SK-N-SH (cell line): ENCODE results near the gene COBL. TPM values are rescaled to one million over a fixed set of nuclear protein-coding genes. Genes with fewer than 3 reads are reported as not detected.

ENCODE experiments used
- CTCF ChIA-PET: fragments of 300-600, 350-600 bp; formaldehyde crosslinking; extraction: SDS; loops from one replicate; lab custom pipeline; 2021; lab: Yijun Ruan, JAX
- POLR2A ChIA-PET: fragments of 350-600 bp; sonication (Branson Sonifier 250); formaldehyde crosslinking; extraction: SDS; loops from one replicate; lab custom pipeline; 2020; ENCODE audit warnings: antibody characterized with exemption, inconsistent platforms; lab: Yijun Ruan, JAX
- DNase-seq: peaks from one replicate; pipeline ENCODE4 v3.0.0; 2012
- H2AFZ ChIP-seq: fragments of 200-600 bp; sonication (generic); 2 replicates; pipeline ENCODE4 v1.8.1; 2016; ENCODE audit warnings: antibody characterized with exemption, mild to moderate bottlenecking, low read depth
- H3F3A ChIP-seq: fragments of 200-600 bp; sonication (generic); replicated peaks from 2 replicates; pipeline ENCODE3; 2016; ENCODE audit warnings: antibody characterized with exemption, mild to moderate bottlenecking; ENCODE audit not compliant: insufficient read depth
- H3K27ac ChIP-seq, 2 experiments: fragments of 200-500 bp in 1 of 2; fragments of 200-600 bp in 1 of 2; sonication (Bioruptor generic) in 1 of 2; sonication (generic), shearing (Covaris generic) in 1 of 2; 2 replicates each; pipeline versions ENCODE4 v1.5.1 to v1.6.1; 2014 to 2016; ENCODE audit warnings: low read depth in 2 of 2, inconsistent platforms in 1 of 2, low read length in 1 of 2, mild to moderate bottlenecking in 1 of 2, mixed read lengths in 1 of 2
- H3K27me3 ChIP-seq: fragments of 200-600 bp; sonication (generic), shearing (Covaris generic); 2 replicates; pipeline ENCODE4 v1.6.1; 2016; ENCODE audit warnings: mixed run types; ENCODE audit not compliant: insufficient read depth
- H3K36me3 ChIP-seq, 2 experiments: fragments of 200-500 bp in 1 of 2; fragments of 200-600 bp in 1 of 2; sonication (Bioruptor generic) in 1 of 2; sonication (generic) in 1 of 2; replicated peaks in 1 of 2; 2 replicates each; pipeline versions ENCODE3 to v1.5.1; 2014 to 2016; ENCODE audit warnings: low read length in 1 of 2, mild to moderate bottlenecking in 1 of 2; ENCODE audit not compliant: insufficient read depth in 2 of 2, control insufficient read depth in 1 of 2
- H3K4me1 ChIP-seq, 2 experiments: fragments of 200-500 bp in 1 of 2; fragments of 200-600 bp in 1 of 2; sonication (Bioruptor generic) in 1 of 2; sonication (generic), shearing (Covaris generic) in 1 of 2; 2 replicates each; pipeline versions ENCODE4 v1.5.1 to v1.6.1; 2014 to 2016; ENCODE audit warnings: low read depth in 1 of 2, low read length in 1 of 2, mixed run types in 1 of 2; ENCODE audit not compliant: insufficient read depth in 2 of 2, control insufficient read depth in 1 of 2
- H3K4me2 ChIP-seq: fragments of 200-600 bp; sonication (generic), shearing (Covaris generic); 2 replicates; pipeline ENCODE4 v1.6.1; 2017; ENCODE audit warnings: mixed run types
- H3K4me3 ChIP-seq, 2 experiments: fragments of 200-500 bp in 1 of 2; fragments of 200-600 bp in 1 of 2; sonication (Bioruptor generic) in 1 of 2; sonication (generic), shearing (Covaris generic) in 1 of 2; 2 replicates each; pipeline versions ENCODE4 v1.5.1 to v1.8.1; 2014 to 2016; ENCODE audit warnings: low read depth in 2 of 2, inconsistent platforms in 1 of 2, low read length in 1 of 2, mild to moderate bottlenecking in 1 of 2, mixed read lengths in 1 of 2, moderate library complexity in 1 of 2
- H3K79me2 ChIP-seq: fragments of 200-600 bp; sonication (generic); 2 replicates; pipeline ENCODE4 v1.8.1; 2017; ENCODE audit warnings: mild to moderate bottlenecking; ENCODE audit not compliant: insufficient read depth
- H3K9ac ChIP-seq: fragments of 200-600 bp; sonication (generic); 2 replicates; pipeline ENCODE4 v1.6.1; 2017; ENCODE audit warnings: mixed run types
- H3K9me2 ChIP-seq: fragments of 200-600 bp; sonication (generic); 2 replicates; pipeline ENCODE4 v1.6.1; 2017; ENCODE audit warnings: mixed run types
- H3K9me3 ChIP-seq: fragments of 200-600 bp; sonication (generic); 2 replicates; pipeline ENCODE4 v1.6.1; 2017; ENCODE audit warnings: mixed run types, mild to moderate bottlenecking, moderate library complexity
- H4K20me1 ChIP-seq: fragments of 200-600 bp; sonication (generic); 2 replicates; pipeline ENCODE4 v1.6.1; 2017; ENCODE audit warnings: mild to moderate bottlenecking, mixed run types; ENCODE audit not compliant: insufficient read depth
- EP300 ChIP-seq, 2 experiments: IDR thresholded peaks; 2 replicates each; pipeline versions ENCODE4 v1.4.0 to v1.6.1; 2012; ENCODE audit warnings: borderline replicate concordance in 1 of 2, low read depth in 1 of 2, low read length in 1 of 2
- EZH2phosphoT487 ChIP-seq: fragments of 200-600 bp; sonication (generic); IDR thresholded peaks from 2 replicates; pipeline ENCODE4 v1.6.1; 2017; ENCODE audit warnings: low read depth, mixed run types, mild to moderate bottlenecking, antibody characterized with exemption, moderate library complexity, borderline replicate concordance
- FOSL2 ChIP-seq: IDR thresholded peaks from 2 replicates; pipeline ENCODE4 v1.4.0; 2012; ENCODE audit warnings: low read depth, mild to moderate bottlenecking, moderate library complexity, borderline replicate concordance
- GATA2 ChIP-seq: sonication (generic); formaldehyde crosslinking; IDR thresholded peaks from 2 replicates; pipeline ENCODE4 v1.5.0; 2020; ENCODE audit warnings: mild to moderate bottlenecking, missing genetic modification reagents
- JUND ChIP-seq: IDR thresholded peaks from 2 replicates; pipeline ENCODE4 v1.4.0; 2012
- NFIC ChIP-seq: IDR thresholded peaks from 2 replicates; pipeline ENCODE4 v1.4.0; 2012; ENCODE audit warnings: borderline replicate concordance
- NRF1 ChIP-seq: IDR thresholded peaks from 2 replicates; pipeline ENCODE4 v1.6.1; 2012; ENCODE audit warnings: low read depth, mild to moderate bottlenecking, low read length
- POLR2AphosphoS5 ChIP-seq: IDR thresholded peaks from 2 replicates; pipeline ENCODE4 v1.6.1; 2012; ENCODE audit warnings: low read depth, low read length
- RCOR1 ChIP-seq: fragments of 150-350 bp; IDR thresholded peaks from 2 replicates; pipeline ENCODE4 v1.6.1; 2017; ENCODE audit warnings: antibody characterized with exemption, low read length
- REST ChIP-seq: IDR thresholded peaks from 2 replicates; pipeline ENCODE4 v1.6.1; 2012; ENCODE audit warnings: mild to moderate bottlenecking, low read depth, low read length, moderate library complexity
- SIN3A ChIP-seq: IDR thresholded peaks from 2 replicates; pipeline ENCODE4 v1.6.1; 2012; ENCODE audit warnings: low read depth, mild to moderate bottlenecking, low read length, moderate library complexity, borderline replicate concordance
- SMC3 ChIP-seq: IDR thresholded peaks from 2 replicates; pipeline ENCODE4 v1.6.1; 2012; ENCODE audit warnings: low read depth, low read length, improper control_type of control experiment
- TAF1 ChIP-seq: IDR thresholded peaks from 2 replicates; pipeline ENCODE4 v1.6.1; 2012; ENCODE audit warnings: low read depth, mild to moderate bottlenecking, low read length, moderate library complexity, borderline replicate concordance
- USF1 ChIP-seq: IDR thresholded peaks from 2 replicates; pipeline ENCODE4 v1.4.0; 2012; ENCODE audit warnings: low read depth, borderline replicate concordance
- ZBTB33 ChIP-seq: IDR thresholded peaks from 2 replicates; pipeline ENCODE4 v1.4.0; 2012; ENCODE audit warnings: low read depth, borderline replicate concordance
- WGBS: methylation state at CpG from one replicate; pipeline ENCODE4 v1.1.6; 2017; ENCODE audit warnings: low lambda C conversion rate; 5-methylcytosine and 5-hydroxymethylcytosine counted together
- polyA plus RNA-seq, 3 experiments: library from polyadenylated mRNA; depleted of rRNA; stranded (reverse); fragments of >200 nt; gene quantifications; 2 replicates each; pipeline ENCODE4 v1.2.3, GENCODE V29; 2012
- TF ChIP-seq, protein P1 (sequence below): fragments of 200-600 bp; sonication (generic); IDR thresholded peaks from 2 replicates; pipeline ENCODE4 v1.6.1; 2017; ENCODE audit warnings: antibody characterized with exemption, mild to moderate bottlenecking, moderate library complexity

COBL gene
- polyA plus RNA-seq, 1 of the 3 experiments (the other 2 are of a cell fraction), result under 0.01 TPM

- Histone ChIP-seq H3K4me3 (no peak overlapping the region), H4K20me1 (no peaks in the 10 kb centered on the region), H3K9me2 (no peaks in the 10 kb centered on the region), H3K4me1 (peaks cover 0 to 13% of the 10 kb centered on the region in 2 experiments; a peak in 1 of 4 replicates), H3K27me3 (no peaks in the 10 kb centered on the region), H3F3A (no peaks in the 10 kb centered on the region), H3K79me2 (no peaks in the 10 kb centered on the region), H2AFZ (peak overlapping the region; percentile 68; the same call in 1 of the 2 replicates), H3K4me2 (peak overlapping the region; percentile 48), H3K9me3 (no peaks in the 10 kb centered on the region), H3K27ac (peak overlapping the region in 1 of 2 experiments; percentile 40; a peak in 2 of 4 replicates), H3K36me3 (no peaks in the 10 kb centered on the region), H3K9ac (no peak overlapping the region; the same call in 1 of the 2 replicates)
- DNase-seq, result no peak
- POLR2A ChIA-PET, result no interaction called here
- TF ChIP-seq ZBTB33, result no peak
- TF ChIP-seq SMC3, result no peak
- TF ChIP-seq USF1, result no peak
- TF ChIP-seq TAF1, result no peak
- no peak for TF ChIP-seq RCOR1
- TF ChIP-seq JUND, result no peak
- TF ChIP-seq GATA2, result no peak
- TF ChIP-seq EZH2phosphoT487, result no peak
- TF ChIP-seq NFIC, result no peak
- no peak for TF ChIP-seq NRF1
- TF ChIP-seq EP300 (IDR thresholded peaks at IDR 0.05; ENCODE audit: borderline replicate concordance in 1 of 2, low read depth in 1 of 2, low read length in 1 of 2), result no peak
- 32% methylated on average over 22 of the region's 22 CpGs for WGBS
- CTCF ChIA-PET, result no interaction called here
These were observed 296.4 kb downstream of the COBL start for GRCh38 chr7:51019891-51020870.

- WGBS, result 51% methylated on average over 7 of the region's 7 CpGs
- no peak overlapping the region for H3K9ac ChIP-seq
- H3K4me1 ChIP-seq, result peaks cover 0 to 13% of the 10 kb centered on the region in 2 experiments; a peak in 1 of 4 replicates
- H3K79me2 ChIP-seq, result no peaks in the 10 kb centered on the region
- H3F3A ChIP-seq, result no peaks in the 10 kb centered on the region
- no peaks in the 10 kb centered on the region for H3K36me3 ChIP-seq
- H3K9me3 ChIP-seq, result no peaks in the 10 kb centered on the region
- POLR2A ChIA-PET, result no interaction called here
- CTCF ChIA-PET, result no interaction called here
- no peaks in the 10 kb centered on the region for H4K20me1 ChIP-seq
- no peak overlapping the region for H3K4me2 ChIP-seq
- no peaks in the 10 kb centered on the region for H3K9me2 ChIP-seq
- H3K4me3 ChIP-seq, result no peak overlapping the region
- no peak for DNase-seq
- H3K27ac ChIP-seq, result peak overlapping the region in 1 of 2 experiments; percentile 40; a peak in 1 of 4 replicates
- H3K27me3 ChIP-seq, result peaks cover 4% of the 10 kb centered on the region; the same call in 1 of the 2 replicates
- no peak overlapping the region for H2AFZ ChIP-seq
- TF ChIP-seq SMC3 (no peak), NRF1 (no peak), POLR2AphosphoS5 (no peak), NFIC (no peak), SIN3A (no peak), REST (no peak), FOSL2 (no peak)
- TF ChIP-seq, protein P1, sequence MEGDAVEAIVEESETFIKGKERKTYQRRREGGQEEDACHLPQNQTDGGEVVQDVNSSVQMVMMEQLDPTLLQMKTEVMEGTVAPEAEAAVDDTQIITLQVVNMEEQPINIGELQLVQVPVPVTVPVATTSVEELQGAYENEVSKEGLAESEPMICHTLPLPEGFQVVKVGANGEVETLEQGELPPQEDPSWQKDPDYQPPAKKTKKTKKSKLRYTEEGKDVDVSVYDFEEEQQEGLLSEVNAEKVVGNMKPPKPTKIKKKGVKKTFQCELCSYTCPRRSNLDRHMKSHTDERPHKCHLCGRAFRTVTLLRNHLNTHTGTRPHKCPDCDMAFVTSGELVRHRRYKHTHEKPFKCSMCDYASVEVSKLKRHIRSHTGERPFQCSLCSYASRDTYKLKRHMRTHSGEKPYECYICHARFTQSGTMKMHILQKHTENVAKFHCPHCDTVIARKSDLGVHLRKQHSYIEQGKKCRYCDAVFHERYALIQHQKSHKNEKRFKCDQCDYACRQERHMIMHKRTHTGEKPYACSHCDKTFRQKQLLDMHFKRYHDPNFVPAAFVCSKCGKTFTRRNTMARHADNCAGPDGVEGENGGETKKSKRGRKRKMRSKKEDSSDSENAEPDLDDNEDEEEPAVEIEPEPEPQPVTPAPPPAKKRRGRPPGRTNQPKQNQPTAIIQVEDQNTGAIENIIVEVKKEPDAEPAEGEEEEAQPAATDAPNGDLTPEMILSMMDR, result no peak
These were observed 297.3 kb downstream of the COBL start for GRCh38 chr7:51019191-51019844.
